Measurements from ENCODE around the gene ACYP2. TPM values are rescaled to one million over a fixed set of nuclear protein-coding genes. Genes with fewer than 3 reads are reported as not detected.

ACYP2 gene
- total RNA-seq, 2 donors from 2014 or later, result 13.6 to 14.1 TPM

DNA sequence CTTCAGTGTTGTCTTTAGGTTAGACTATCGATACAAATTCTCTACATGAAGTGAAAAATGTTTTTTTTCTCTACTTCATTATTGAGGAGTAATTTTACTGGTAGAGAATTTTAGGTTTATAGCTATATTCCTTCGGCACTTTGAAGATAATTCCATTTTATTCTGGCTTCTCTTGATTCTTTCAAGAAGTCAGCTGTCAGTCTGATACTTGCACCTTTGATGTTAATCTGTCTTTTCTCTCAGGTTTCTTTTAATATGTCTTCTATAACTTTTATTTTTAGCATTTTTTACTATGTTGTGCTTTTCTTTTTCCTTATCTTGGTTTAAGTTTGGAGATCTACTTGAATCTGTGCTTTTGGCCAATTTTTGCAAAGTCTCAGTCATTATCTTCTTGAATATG, 122.0 kb downstream of the ACYP2 start:
- no peaks in the 10 kb centered on the region for H3K36me3 ChIP-seq
- DNase-seq, result no peak
- H3K27me3 ChIP-seq, result no peaks in the 10 kb centered on the region
- H3K4me1 ChIP-seq, result no peaks in the 10 kb centered on the region
- H3K9ac ChIP-seq (ENCODE audit: low read depth in 2 of 2, low read length in 2 of 2), result no peak overlapping the region
- H3K27ac ChIP-seq, result no peak overlapping the region
- H3K4me3 ChIP-seq, result no peak overlapping the region
- H3K9me3 ChIP-seq, result no peaks in the 10 kb centered on the region
- TF ChIP-seq, protein P1, sequence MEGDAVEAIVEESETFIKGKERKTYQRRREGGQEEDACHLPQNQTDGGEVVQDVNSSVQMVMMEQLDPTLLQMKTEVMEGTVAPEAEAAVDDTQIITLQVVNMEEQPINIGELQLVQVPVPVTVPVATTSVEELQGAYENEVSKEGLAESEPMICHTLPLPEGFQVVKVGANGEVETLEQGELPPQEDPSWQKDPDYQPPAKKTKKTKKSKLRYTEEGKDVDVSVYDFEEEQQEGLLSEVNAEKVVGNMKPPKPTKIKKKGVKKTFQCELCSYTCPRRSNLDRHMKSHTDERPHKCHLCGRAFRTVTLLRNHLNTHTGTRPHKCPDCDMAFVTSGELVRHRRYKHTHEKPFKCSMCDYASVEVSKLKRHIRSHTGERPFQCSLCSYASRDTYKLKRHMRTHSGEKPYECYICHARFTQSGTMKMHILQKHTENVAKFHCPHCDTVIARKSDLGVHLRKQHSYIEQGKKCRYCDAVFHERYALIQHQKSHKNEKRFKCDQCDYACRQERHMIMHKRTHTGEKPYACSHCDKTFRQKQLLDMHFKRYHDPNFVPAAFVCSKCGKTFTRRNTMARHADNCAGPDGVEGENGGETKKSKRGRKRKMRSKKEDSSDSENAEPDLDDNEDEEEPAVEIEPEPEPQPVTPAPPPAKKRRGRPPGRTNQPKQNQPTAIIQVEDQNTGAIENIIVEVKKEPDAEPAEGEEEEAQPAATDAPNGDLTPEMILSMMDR (IDR thresholded peaks at IDR 0.05), result no peak
- intact Hi-C loops (cut with DNase I), result no loop called here

DNA sequence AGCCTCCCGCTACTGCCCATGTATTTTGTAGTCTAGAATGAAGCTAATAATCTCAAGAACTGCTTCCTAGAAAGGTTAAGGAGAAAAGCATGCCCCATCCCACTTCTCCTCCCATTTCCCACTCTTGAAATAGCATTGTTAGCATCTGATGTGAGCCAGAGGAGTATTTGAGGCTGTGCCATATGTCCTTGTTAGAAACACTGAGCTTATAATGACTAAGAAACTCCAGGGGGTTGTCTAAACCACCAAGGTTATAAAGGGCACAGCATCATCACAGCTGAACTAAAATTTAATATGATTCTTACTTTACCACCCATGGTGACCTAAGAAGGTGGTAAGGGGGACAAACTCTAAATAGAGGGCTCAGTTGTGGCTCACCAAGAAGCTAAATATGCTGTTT, 124.0 kb downstream of the ACYP2 start:
- Histone ChIP-seq H3K4me1 (no peaks in the 10 kb centered on the region), H3K27ac (no peak overlapping the region), H3K36me3 (no peaks in the 10 kb centered on the region), H3K9ac (ENCODE audit: low read depth in 2 of 2, low read length in 2 of 2) (no peak overlapping the region), H3K27me3 (no peaks in the 10 kb centered on the region), H3K9me3 (no peaks in the 10 kb centered on the region), H3K4me3 (no peak overlapping the region)
- TF ChIP-seq, protein P1 (IDR thresholded peaks at IDR 0.05), result no peak
- DNase-seq, result no peak
- intact Hi-C loops (cut with DNase I), result no loop called here

DNA sequence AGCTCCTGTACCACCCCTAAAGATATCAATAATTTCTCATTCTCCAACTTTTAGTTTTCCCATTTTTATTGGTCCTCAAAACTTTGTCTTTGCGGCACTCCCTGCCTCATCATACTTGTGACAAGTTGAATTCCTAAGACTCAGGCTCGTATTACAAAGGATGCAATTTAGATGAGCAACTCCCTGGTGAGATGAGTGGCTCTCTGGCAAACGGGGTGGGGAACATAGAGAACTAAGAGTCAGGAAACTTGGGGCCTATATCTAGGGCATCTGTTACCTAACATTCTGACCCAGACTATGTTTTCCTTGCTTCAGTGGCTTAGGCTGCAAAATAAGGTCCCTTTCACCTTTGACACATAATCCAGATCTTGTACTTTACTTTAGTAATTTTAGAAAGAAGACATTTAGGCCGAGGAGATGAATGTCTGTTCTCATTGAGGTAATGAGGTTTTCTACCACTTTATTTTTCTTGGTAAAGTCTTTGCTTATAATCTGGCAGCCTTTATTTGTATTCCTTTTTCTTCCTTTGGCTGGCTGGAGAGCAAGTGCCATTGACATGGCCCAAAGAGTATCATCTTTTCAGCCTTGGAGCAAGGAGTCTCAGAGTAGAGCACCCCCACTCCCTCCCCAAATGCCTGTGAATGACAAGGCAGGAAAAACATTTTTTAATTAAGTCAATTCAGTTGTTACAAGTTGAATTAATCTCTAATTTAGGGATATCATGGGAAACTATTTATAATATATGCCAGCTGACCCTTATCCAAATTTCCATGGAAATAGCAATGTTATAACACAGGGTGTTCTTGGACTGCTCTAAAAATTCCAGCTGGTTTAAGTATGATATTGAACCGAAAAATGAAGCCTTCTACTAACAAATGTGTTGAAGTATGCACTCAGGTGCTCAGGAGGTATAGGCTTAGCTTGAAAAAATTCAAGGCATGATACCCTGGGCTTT, 125.4 kb downstream of the ACYP2 start:
- no peak for DNase-seq

DNA sequence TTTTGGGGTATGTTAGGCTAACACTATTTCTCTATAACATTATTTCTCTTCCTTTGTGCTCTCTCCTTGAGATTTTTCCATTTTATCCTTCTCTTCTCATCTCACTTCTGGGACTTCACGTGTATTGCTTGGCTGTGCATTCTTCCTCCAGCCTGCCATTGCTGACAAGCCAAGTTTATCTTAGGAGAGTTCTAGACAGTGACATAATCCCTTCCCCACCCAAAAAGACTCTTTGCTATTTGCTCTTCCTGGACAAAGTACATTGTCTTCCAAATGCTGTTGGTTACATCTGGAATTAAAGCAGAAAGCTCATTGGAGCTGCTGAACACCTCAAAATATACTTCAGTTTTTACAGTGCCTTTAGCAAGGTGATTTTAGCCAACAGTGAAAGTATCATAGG, 131.7 kb downstream of the ACYP2 start:
- Histone ChIP-seq H3K36me3 (no peaks in the 10 kb centered on the region), H3K4me3 (no peak overlapping the region), H3K27ac (no peak overlapping the region), H3K4me1 (no peaks in the 10 kb centered on the region), H3K9ac (ENCODE audit: low read depth in 2 of 2, low read length in 2 of 2) (no peak overlapping the region), H3K27me3 (no peaks in the 10 kb centered on the region), H3K9me3 (no peaks in the 10 kb centered on the region)
- intact Hi-C loops (cut with DNase I), result no loop called here
- TF ChIP-seq, protein P1 (IDR thresholded peaks at IDR 0.05), result no peak
- no peak for DNase-seq

More for the DNA sequence above, 125.4 kb downstream of the ACYP2 start:
- Histone ChIP-seq H3K27me3 (no peaks in the 10 kb centered on the region), H3K9ac (ENCODE audit: low read depth in 2 of 2, low read length in 2 of 2) (no peak overlapping the region), H3K36me3 (no peaks in the 10 kb centered on the region), H3K4me3 (no peak overlapping the region), H3K4me1 (no peaks in the 10 kb centered on the region), H3K9me3 (no peaks in the 10 kb centered on the region), H3K27ac (no peak overlapping the region)
- TF ChIP-seq, protein P1 (IDR thresholded peaks at IDR 0.05), result no peak
- intact Hi-C loops (cut with DNase I), result no loop called here

DNA sequence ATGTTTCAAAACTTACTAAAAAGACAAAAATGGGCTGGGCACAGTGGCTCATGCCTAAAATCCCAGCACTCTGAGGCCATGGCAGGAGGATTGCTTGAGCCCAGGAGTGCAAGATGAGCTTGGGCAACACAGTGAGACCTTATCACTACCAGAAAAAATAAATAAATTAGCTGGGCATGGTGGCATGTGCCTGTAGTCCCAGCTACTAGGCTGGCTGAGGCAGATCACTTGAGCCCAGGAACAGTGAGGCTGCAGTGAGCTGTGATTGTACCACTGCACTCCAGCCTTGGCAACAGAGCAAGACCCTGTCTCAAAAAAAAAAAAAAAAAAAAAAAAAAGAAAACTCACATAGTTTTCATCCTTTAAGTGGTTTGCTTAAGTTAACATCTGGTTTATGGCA, 134.2 kb downstream of the ACYP2 start:
- Histone ChIP-seq H3K27me3 (no peaks in the 10 kb centered on the region), H3K4me1 (no peaks in the 10 kb centered on the region), H3K36me3 (no peaks in the 10 kb centered on the region), H3K27ac (no peak overlapping the region), H3K9ac (ENCODE audit: low read depth in 2 of 2, low read length in 2 of 2) (no peak overlapping the region), H3K4me3 (no peak overlapping the region), H3K9me3 (no peaks in the 10 kb centered on the region)
- TF ChIP-seq, protein P1 (IDR thresholded peaks at IDR 0.05), result no peak
- no peak for DNase-seq
- intact Hi-C loops (cut with DNase I), result no loop called here

Data from colonic mucosa (tissue), 4 donors.